GM12892 (cell line): Measurements from ENCODE around the gene SYT13.

ENCODE experiments used
- DNase-seq: peaks from one replicate; pipeline ENCODE4 v3.0.0; 2011; ENCODE audit not compliant: insufficient read length
- FAIRE-seq: peaks from 2 replicates; lab custom pipeline; 2011; peaks lifted over from hg19 to GRCh38; lab: Jason Lieb, UNC
- POLR2A ChIP-seq: IDR thresholded peaks from 2 replicates; pipeline ENCODE4 v1.6.1; 2011; ENCODE audit warnings: low read depth, low read length, control low read depth
- POLR2AphosphoS5 ChIP-seq: IDR thresholded peaks from 2 replicates; pipeline ENCODE4 v1.6.1; 2011; ENCODE audit warnings: low read depth, low read length, control low read depth
- TAF1 ChIP-seq: IDR thresholded peaks from 2 replicates; pipeline ENCODE4 v1.6.1; 2011; ENCODE audit warnings: low read depth, mild to moderate bottlenecking, control low read depth, low read length, borderline replicate concordance

Gene SYT13

DNA sequence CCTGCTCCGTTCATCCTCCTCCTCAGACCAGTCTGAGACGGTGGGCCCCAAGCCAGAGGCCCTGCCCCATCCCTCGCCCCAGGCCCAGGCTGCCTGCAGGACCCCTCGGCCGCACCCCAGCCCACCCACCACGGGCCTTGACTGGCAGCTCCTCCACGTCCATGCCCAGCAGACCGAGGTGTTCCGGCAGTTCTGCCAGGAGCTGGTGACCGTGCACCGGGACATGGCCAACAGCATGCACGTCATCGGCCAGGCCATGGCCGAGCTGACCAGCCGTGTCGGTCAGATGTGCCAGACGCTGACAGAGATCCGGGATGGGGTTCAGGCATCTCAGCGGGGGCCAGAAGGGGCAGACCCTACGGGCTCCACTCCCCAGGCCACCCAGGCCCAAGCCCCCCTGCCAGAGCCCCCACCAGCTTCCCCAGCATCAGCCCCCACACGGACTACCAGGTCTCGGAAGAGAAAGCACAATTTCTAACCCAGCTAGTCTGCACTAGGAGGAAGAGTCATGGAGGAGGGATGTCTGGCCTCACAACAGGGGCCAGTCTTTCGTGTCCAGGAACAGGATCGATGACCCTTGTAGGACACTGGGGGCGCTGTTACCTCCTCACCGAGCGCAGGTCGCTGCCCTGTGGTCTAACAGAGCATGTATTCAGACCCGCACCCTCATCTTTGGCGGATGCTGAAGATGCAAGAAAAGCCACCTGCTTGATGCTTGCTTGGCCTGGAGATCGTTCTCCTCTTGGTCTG lies 73.4 kb downstream of the SYT13 start:
- DNase-seq (no peak), FAIRE-seq (no peak)
- TF ChIP-seq POLR2A (no peak), TAF1 (no peak), POLR2AphosphoS5 (no peak)

DNA sequence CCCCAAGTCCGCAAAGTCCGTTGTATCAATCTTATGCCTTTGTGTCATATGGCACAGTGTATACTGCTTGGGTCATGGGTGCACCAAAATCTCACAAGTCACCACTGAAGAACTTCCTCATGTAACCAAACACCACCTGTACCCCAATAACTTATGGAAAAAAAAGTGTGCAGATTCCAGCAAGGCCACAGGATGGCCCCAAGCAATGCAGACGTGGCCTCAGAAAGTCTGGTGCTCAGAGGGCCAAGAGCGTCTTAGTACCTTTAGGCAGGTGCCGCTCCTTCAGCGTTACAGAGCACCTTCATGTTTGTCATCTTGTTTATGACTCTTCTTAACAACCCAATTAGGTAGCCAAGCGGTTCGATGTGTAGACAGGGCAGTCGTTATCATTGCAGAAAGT lies 74.4 kb downstream of the SYT13 start:
- TF ChIP-seq TAF1: no peak
- no peak for TF ChIP-seq POLR2A
- no peak for TF ChIP-seq POLR2AphosphoS5
- DNase-seq (no peak), FAIRE-seq (no peak)

DNA sequence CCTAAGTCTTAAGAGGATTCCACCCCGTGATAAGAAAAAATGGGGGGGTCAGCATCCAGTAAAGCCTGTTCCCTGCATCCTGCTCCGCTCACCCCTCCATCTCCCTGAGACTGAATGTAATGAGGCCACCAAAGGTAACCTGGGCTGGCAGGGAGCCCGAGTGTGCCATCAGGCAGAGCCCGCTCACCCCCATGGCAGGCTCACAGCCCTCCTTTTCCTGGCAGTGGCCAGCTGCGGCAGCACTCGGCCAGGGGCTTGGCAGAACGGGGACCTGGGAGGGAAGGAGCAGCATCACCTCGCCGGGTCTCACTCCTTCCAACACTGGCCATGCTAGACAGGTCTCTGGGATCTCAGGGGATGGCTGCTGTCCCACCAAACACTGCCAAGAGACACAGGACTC lies 75.3 kb downstream of the SYT13 start:
- TF ChIP-seq TAF1: no peak
- DNase-seq: no peak
- no peak for FAIRE-seq

DNA sequence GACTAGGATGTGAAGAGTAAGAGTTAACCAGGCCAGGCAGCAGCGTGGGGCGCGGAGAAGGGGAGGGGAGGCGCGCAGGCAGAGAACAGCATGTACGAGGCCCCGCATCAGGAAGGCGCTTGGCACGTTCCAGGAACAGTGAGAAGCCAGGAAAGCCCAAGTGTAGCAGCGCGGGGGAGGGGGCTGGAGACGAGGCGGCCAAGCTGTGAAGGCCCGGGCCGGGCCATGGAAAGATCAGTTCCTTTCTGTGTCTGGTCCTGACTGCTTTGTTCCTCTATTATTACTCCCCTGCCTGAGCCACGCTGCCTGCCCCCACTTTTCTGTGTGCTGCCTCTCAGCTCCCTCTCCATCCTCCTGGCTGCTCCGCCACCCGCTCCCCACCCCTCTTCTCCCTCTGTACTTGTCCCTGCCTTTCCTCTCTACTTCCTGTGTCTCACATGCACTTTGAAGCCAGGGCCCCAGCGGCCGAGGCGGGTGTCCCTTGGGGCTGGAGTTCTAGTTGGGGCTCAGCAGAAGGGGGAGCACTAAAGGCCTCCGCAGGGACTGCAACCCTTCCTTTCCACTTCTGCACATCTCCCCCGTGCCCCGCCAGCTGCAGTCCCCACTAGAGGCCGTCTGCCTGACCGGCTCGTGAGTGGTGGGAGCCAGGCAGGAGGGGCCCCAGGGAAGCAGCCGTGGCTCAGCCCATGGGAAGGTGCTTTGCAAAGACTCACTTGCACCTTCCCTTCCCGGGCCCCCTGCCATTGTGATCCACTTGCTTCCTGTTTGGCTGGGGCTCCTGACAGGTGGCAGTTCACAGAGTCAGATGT lies 76.0 kb downstream of the SYT13 start:
- no peak for FAIRE-seq
- no peak for TF ChIP-seq POLR2AphosphoS5
- TF ChIP-seq TAF1: no peak
- TF ChIP-seq POLR2A: no peak
- DNase-seq: no peak

DNA sequence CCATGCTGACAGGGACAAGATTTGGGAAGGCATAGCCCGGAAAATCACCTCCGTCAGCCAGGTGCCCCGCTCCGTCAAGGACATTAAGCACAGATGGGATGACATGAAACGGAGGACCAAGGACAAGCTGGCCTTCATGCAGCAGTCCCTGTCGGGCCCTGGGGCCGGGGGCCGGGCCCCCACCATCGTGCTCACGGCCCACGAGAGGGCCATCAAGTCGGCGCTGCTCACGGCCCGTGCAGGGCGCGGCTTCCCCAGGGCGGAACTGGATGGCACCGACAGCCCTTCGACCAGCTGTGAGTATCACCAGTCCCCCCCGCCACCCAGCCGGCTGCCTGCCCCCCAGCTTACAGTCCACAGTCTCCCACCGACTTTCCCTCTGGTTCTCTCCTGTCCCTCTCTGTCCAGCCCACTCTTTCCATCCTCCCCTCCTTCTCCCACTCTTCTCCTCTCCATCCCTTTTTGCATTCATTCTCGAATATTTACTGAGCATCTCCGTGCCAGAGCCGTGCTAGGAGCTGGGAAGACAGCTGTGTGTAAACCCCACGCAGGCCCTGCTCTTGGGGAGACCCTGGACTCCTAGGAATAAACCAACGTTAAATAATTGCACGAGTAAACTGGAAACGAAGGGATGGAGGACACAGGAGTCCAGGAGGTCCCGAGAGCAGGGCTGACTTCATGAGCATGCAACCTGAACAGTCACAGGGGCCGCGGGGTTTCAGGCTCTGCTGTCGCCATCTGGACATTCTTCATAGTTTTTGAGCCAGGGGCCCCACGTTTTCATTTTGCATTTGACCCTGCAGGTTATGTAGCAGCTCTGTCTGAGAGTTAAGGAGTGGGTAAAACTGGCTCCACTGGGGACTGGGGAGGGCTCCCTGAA lies 76.9 kb downstream of the SYT13 start:
- FAIRE-seq: no peak

DNA sequence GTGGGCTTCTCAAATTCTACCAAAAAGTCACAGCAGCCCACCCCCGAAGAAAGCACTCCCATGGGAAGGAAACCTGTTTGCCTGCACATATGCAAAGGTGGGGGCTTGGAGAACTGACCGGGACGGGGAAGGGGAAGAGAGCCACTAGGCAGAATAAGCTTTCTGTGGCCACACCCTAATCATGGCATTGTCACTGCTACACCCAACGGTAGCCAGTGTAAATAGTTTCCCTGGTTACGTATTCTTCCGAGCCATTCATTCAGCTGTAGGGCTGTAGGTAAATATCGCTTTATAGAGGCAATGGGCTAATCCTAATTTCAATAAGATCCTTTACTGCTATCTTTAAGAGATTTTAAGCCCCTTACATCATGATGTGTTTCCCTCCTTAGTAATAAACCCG lies 78.0 kb downstream of the SYT13 start:
- no peak for FAIRE-seq
- no peak for TF ChIP-seq POLR2A
- no peak for TF ChIP-seq POLR2AphosphoS5
- TF ChIP-seq TAF1: no peak
- DNase-seq: no peak

More for the DNA sequence above, 76.9 kb downstream of the SYT13 start:
- DNase-seq: no peak
- TF ChIP-seq POLR2A (no peak), TAF1 (no peak), POLR2AphosphoS5 (no peak)

DNA sequence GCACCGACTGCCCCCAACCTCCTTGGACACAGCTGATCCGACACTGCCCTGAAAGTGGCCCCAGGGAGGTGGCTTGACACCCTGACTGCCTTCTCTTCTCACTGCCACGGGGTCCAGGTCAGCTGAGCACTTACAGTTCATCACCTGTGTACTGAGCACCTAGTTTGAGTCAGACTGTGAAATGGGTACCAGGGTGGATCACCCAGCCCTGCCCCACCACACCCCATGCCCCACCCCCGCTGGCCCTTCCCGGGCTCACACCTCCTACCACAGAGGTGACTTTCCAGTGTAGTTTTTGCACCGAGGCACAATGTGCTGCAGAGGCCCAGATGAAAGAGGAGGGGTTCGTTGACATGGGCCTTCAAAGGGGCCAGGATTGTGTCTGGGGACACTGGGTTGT lies 80.2 kb downstream of the SYT13 start:
- TF ChIP-seq POLR2AphosphoS5: no peak
- TF ChIP-seq TAF1: no peak
- no peak for TF ChIP-seq POLR2A
- FAIRE-seq: no peak
- no peak for DNase-seq

DNA sequence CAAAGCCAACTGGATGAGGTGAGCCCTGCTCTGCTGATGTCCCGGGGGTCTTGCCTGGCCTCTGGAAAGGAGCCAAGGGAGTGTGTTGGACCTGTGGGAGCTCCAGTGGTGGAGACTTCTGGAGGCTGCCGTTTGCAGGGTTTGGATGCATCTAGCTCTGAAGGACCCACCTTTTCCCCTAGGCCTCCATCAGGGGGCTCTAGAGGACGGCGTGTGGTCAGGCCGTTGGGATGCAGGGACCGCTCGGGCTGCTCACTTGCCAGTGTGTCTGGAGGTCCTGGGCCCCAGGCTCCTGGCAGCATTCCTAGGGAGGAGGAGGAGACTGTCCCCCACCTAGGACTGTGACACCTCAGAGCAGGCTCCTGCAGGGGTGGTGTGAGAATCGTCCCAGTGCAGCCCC lies 81.4 kb downstream of the SYT13 start:
- FAIRE-seq (no peak), DNase-seq (no peak)

DNA sequence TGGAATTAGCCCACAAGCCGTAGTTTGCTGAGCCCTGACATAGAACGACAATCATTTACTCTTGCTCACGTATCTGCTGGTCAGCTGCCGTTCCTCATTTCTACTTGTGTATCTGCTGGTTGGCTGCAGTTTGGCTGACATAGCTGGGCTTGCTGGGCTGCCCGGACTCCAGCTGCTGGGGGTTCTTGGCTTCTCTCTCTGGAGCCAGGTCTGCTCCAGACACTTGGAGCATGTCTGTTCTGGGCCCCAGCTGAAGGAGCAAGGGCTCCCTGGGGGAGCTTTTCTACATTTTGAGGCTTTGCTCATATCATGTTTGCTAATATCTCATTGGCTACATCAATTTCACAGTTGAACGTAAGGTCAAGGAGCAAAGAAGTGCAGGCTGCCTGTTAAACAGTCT lies 92.4 kb downstream of the SYT13 start:
- DNase-seq (no peak), FAIRE-seq (no peak)
- TF ChIP-seq POLR2AphosphoS5 (no peak), POLR2A (no peak), TAF1 (no peak)

More for the DNA sequence above, 81.4 kb downstream of the SYT13 start:
- TF ChIP-seq POLR2AphosphoS5 (no peak), TAF1 (no peak), POLR2A (no peak)
